Astrocyte (in vitro differentiated cells and primary cell): ENCODE measurements around the gene EBPL. TPM values are rescaled to one million over a fixed set of nuclear protein-coding genes. Genes with fewer than 3 reads are reported as not detected.

ENCODE experiments used
- DNase-seq: peaks from one replicate; pipeline ENCODE4 v3.0.0-alpha.2; 2010; ENCODE audit warnings: low read depth
- FAIRE-seq: peaks from 2 replicates; lab custom pipeline; 2011; peaks lifted over from hg19 to GRCh38; lab: Jason Lieb, UNC
- H2AFZ ChIP-seq: 2 replicates; pipeline ENCODE4 v1.6.0; 2012; ENCODE audit warnings: low read depth, low read length, inconsistent platforms
- H3K27ac ChIP-seq: 2 replicates; pipeline ENCODE4 v1.5.1; 2011; ENCODE audit warnings: low read depth, low read length, inconsistent platforms
- H3K27me3 ChIP-seq: 2 replicates; pipeline ENCODE4 v1.6.0; 2011; ENCODE audit warnings: low read length, inconsistent platforms; ENCODE audit not compliant: insufficient read depth
- H3K36me3 ChIP-seq: 2 replicates; pipeline ENCODE4 v1.5.1; 2011; ENCODE audit warnings: low read length, inconsistent platforms; ENCODE audit not compliant: insufficient read depth
- H3K4me1 ChIP-seq: 2 replicates; pipeline ENCODE4 v1.5.1; 2011; ENCODE audit warnings: low read length, inconsistent platforms; ENCODE audit not compliant: insufficient read depth
- H3K4me2 ChIP-seq: 2 replicates; pipeline ENCODE4 v1.6.0; 2012; ENCODE audit warnings: low read length, inconsistent platforms
- H3K4me3 ChIP-seq: 2 replicates; pipeline ENCODE4 v1.5.1; 2011; ENCODE audit warnings: low read depth, mild to moderate bottlenecking, low read length, inconsistent platforms; ENCODE audit not compliant: insufficient read depth
- H3K79me2 ChIP-seq: 2 replicates; pipeline ENCODE4 v1.6.0; 2012; ENCODE audit warnings: mild to moderate bottlenecking, low read length, inconsistent platforms; ENCODE audit not compliant: insufficient read depth
- H3K9ac ChIP-seq: 2 replicates; pipeline ENCODE4 v1.6.0; 2012; ENCODE audit warnings: mild to moderate bottlenecking, low read length, inconsistent platforms
- H3K9me3 ChIP-seq: 2 replicates; pipeline ENCODE4 v1.5.1; 2012; ENCODE audit warnings: low read depth, mild to moderate bottlenecking, low read length, inconsistent platforms; ENCODE audit not compliant: insufficient read depth
- H4K20me1 ChIP-seq: 2 replicates; pipeline ENCODE4 v1.6.0; 2012; ENCODE audit warnings: low read length, inconsistent platforms; ENCODE audit not compliant: insufficient read depth
- H3K27ac Mint-ChIP-seq: one replicate; pipeline ENCODE4 v1.8.0; 2021; ENCODE audit warnings: mild to moderate bottlenecking, mixed read lengths; ENCODE audit not compliant: unreplicated experiment
- H3K27me3 Mint-ChIP-seq: one replicate; pipeline ENCODE4 v1.8.0; 2021; ENCODE audit warnings: low read depth, mixed read lengths; ENCODE audit not compliant: unreplicated experiment
- H3K36me3 Mint-ChIP-seq: one replicate; pipeline ENCODE4 v1.8.0; 2021; ENCODE audit warnings: low read depth, mixed read lengths; ENCODE audit not compliant: unreplicated experiment
- H3K4me1 Mint-ChIP-seq: one replicate; pipeline ENCODE4 v1.8.0; 2021; ENCODE audit warnings: low read depth, mixed read lengths; ENCODE audit not compliant: unreplicated experiment
- H3K4me3 Mint-ChIP-seq: one replicate; pipeline ENCODE4 v1.8.0; 2021; ENCODE audit warnings: mild to moderate bottlenecking, moderate library complexity, mixed read lengths; ENCODE audit not compliant: unreplicated experiment
- H3K9me3 Mint-ChIP-seq: one replicate; pipeline ENCODE4 v1.8.0; 2021; ENCODE audit warnings: mild to moderate bottlenecking, mixed read lengths; ENCODE audit not compliant: unreplicated experiment
- CTCF ChIP-seq: IDR thresholded peaks from 2 replicates; pipeline ENCODE4 v1.5.1; 2011; ENCODE audit warnings: low read depth, mild to moderate bottlenecking, inconsistent platforms, low read length, moderate library complexity; ENCODE audit not compliant: insufficient read depth
- EZH2 ChIP-seq: IDR thresholded peaks from 2 replicates; pipeline ENCODE4 v1.6.1; 2012; ENCODE audit warnings: mild to moderate bottlenecking, low read length, inconsistent platforms; ENCODE audit not compliant: insufficient read depth
- total RNA-seq: library from RNA; stranded (reverse); gene quantifications from 2 replicates; pipeline ENCODE4 v1.2.1, GENCODE V29; 2021

Gene EBPL
- total RNA-seq, 1 donor from 2014 or later, result 62.1 TPM

- peaks cover 6% of the 10 kb centered on the region for H3K4me1 Mint-ChIP-seq
- H3K4me3 Mint-ChIP-seq, result no peak overlapping the region
- H3K9me3 ChIP-seq, result no peaks in the 10 kb centered on the region
- H3K27ac Mint-ChIP-seq, result no peak overlapping the region
- H3K4me2 ChIP-seq, result no peak overlapping the region
- H3K9ac ChIP-seq, result no peak overlapping the region
- peaks cover 5% of the 10 kb centered on the region for H3K36me3 Mint-ChIP-seq
- H3K27me3 Mint-ChIP-seq, result peaks cover 4% of the 10 kb centered on the region
- FAIRE-seq, result no peak
- no peaks in the 10 kb centered on the region for H3K27me3 ChIP-seq
- no peaks in the 10 kb centered on the region for H3K79me2 ChIP-seq
- H2AFZ ChIP-seq, result no peak overlapping the region
- DNase-seq, result no peak
- H3K9me3 Mint-ChIP-seq, result no peaks in the 10 kb centered on the region
- H3K27ac ChIP-seq, result no peak overlapping the region
- H3K4me1 ChIP-seq, result peaks cover 11% of the 10 kb centered on the region
- no peaks in the 10 kb centered on the region for H4K20me1 ChIP-seq
- no peaks in the 10 kb centered on the region for H3K36me3 ChIP-seq
- H3K4me3 ChIP-seq, result no peak overlapping the region
- TF ChIP-seq CTCF, result no peak
- TF ChIP-seq EZH2, result no peak
Measured at GRCh38 chr13:49632156-49632555, 59.1 kb downstream of the EBPL start.

GRCh38 chr13:49630580-49630979, 60.7 kb downstream of the EBPL start:
- Mint-ChIP-seq H3K4me3 (no peak overlapping the region), H3K36me3 (no peaks in the 10 kb centered on the region), H3K27ac (no peak overlapping the region), H3K27me3 (peaks cover 4% of the 10 kb centered on the region), H3K4me1 (peaks cover 11% of the 10 kb centered on the region), H3K9me3 (no peaks in the 10 kb centered on the region)
- DNase-seq (no peak), FAIRE-seq (no peak)
- Histone ChIP-seq H3K79me2 (no peaks in the 10 kb centered on the region), H3K4me2 (no peak overlapping the region), H3K9me3 (no peaks in the 10 kb centered on the region), H3K9ac (no peak overlapping the region), H3K4me3 (no peak overlapping the region), H3K27ac (no peak overlapping the region), H4K20me1 (no peaks in the 10 kb centered on the region), H3K4me1 (peaks cover 14% of the 10 kb centered on the region), H3K36me3 (no peaks in the 10 kb centered on the region), H3K27me3 (no peaks in the 10 kb centered on the region), H2AFZ (no peak overlapping the region)
- no peak for TF ChIP-seq EZH2
- no peak for TF ChIP-seq CTCF

- Mint-ChIP-seq H3K36me3 (no peaks in the 10 kb centered on the region), H3K4me1 (peaks cover 12% of the 10 kb centered on the region), H3K9me3 (no peaks in the 10 kb centered on the region), H3K27ac (peak overlapping the region; percentile 42), H3K27me3 (no peaks in the 10 kb centered on the region), H3K4me3 (no peak overlapping the region)
- FAIRE-seq (no peak), DNase-seq (no peak)
- Histone ChIP-seq H3K4me2 (peak overlapping the region; percentile 32), H2AFZ (no peak overlapping the region), H3K79me2 (no peaks in the 10 kb centered on the region), H3K4me1 (peaks cover 14% of the 10 kb centered on the region), H4K20me1 (no peaks in the 10 kb centered on the region), H3K27ac (no peak overlapping the region), H3K4me3 (no peak overlapping the region), H3K9ac (no peak overlapping the region), H3K27me3 (no peaks in the 10 kb centered on the region), H3K36me3 (no peaks in the 10 kb centered on the region), H3K9me3 (no peaks in the 10 kb centered on the region)
- TF ChIP-seq EZH2, result no peak
- no peak for TF ChIP-seq CTCF
Measured at GRCh38 chr13:49629947-49630346, 61.3 kb downstream of the EBPL start.
